HCT116 (cell line): ENCODE data around the gene CD2. TPM values are rescaled to one million over a fixed set of nuclear protein-coding genes. Genes with fewer than 3 reads are reported as not detected.

Experiments
- ATAC-seq: fragments of 200-7000 bp; cut with Tn5 transposase; 2 replicates; pipeline ENCODE4 v1.9.1; 2020; ENCODE audit warnings: mild to moderate bottlenecking, moderate library complexity
- BruUV-seq: library from RNA; stranded (reverse); fragments of 400-500 nt; replicated peaks from 2 replicates; lab custom pipeline; 2021; lab: Mats Ljungman, UMichigan
- CTCF ChIA-PET: fragments of 300-600 bp; sonication (Branson Sonifier 250); formaldehyde crosslinking; loops from one replicate; lab custom pipeline; 2021; ENCODE audit warnings: antibody characterized with exemption; lab: Charles Lee
- POLR2A ChIA-PET: fragments of 300-600, 350-600 bp; sonication (Branson Sonifier 250); formaldehyde crosslinking; loops from one replicate; lab custom pipeline; 2021; ENCODE audit warnings: antibody characterized with exemption; lab: Charles Lee
- RAD21 ChIA-PET, 2 experiments: fragments of 300-600 bp; sonication (Branson Sonifier 250); formaldehyde crosslinking; loops; one replicate each; lab custom pipeline; 2023; ENCODE audit warnings: low total read pairs in 2 of 2; ENCODE audit not compliant: uncharacterized antibody in 2 of 2, unreplicated experiment in 2 of 2, low non-redundant PET in 1 of 2; lab: Charles Lee
- DNase-seq: peaks from one replicate; pipeline ENCODE4 v3.0.0-alpha.2; 2010; ENCODE audit warnings: low read depth, low spot score
- H2AFZ ChIP-seq: fragments of 200-600 bp; shearing (Covaris generic), sonication (generic); 2 replicates; pipeline ENCODE4 v1.6.1; 2017; ENCODE audit warnings: low read depth, mixed run types, mixed read lengths, antibody characterized with exemption, low read length; ENCODE audit not compliant: poor library complexity, severe bottlenecking
- H3K27ac ChIP-seq: 2 replicates; pipeline ENCODE4 v1.5.1; 2012; ENCODE audit warnings: low read depth, low read length
- H3K27me3 ChIP-seq: fragments of 200-600 bp; sonication (generic); 2 replicates; pipeline ENCODE4 v1.6.1; 2016; ENCODE audit warnings: mixed run types, low read length, mixed read lengths; ENCODE audit not compliant: insufficient read depth
- H3K36me3 ChIP-seq, 2 experiments: fragments of 200-500 bp in 1 of 2; fragments of 200-600 bp in 1 of 2; sonication (Bioruptor generic) in 1 of 2; sonication (generic) in 1 of 2; 2 replicates each; pipeline versions ENCODE4 v1.5.1 to v1.6.1; 2014 to 2016; ENCODE audit warnings: low read length in 2 of 2, inconsistent platforms in 1 of 2, mixed read lengths in 1 of 2, mixed run types in 1 of 2; ENCODE audit not compliant: insufficient read depth in 2 of 2, control insufficient read depth in 1 of 2
- H3K4me1 ChIP-seq, 2 experiments: fragments of 200-600 bp in 1 of 2; sonication (generic) in 1 of 2; 2 replicates each; pipeline versions ENCODE4 v1.5.1 to v1.6.1; 2012 to 2017; ENCODE audit warnings: low read length in 2 of 2, inconsistent platforms in 1 of 2, mild to moderate bottlenecking in 1 of 2, mixed read lengths in 1 of 2, mixed run types in 1 of 2, moderate library complexity in 1 of 2; ENCODE audit not compliant: insufficient read depth in 2 of 2, control insufficient read depth in 1 of 2
- H3K4me2 ChIP-seq: fragments of 200-600 bp; sonication (generic); 2 replicates; pipeline ENCODE4 v1.6.1; 2017; ENCODE audit warnings: mixed run types, low read length, mixed read lengths
- H3K4me3 ChIP-seq, 2 experiments: fragments of 200-600 bp in 1 of 2; sonication (generic) in 1 of 2; replicated peaks in 1 of 2; 2 replicates each; pipeline ENCODE4 v1.5.1; 2011 to 2016; ENCODE audit warnings: low read length in 2 of 2, control low read depth in 1 of 2, low read depth in 1 of 2, mild to moderate bottlenecking in 1 of 2, mixed read lengths in 1 of 2, mixed run types in 1 of 2
- H3K79me2 ChIP-seq: fragments of 200-600 bp; sonication (generic); 2 replicates; pipeline ENCODE4 v1.6.1; 2017; ENCODE audit warnings: mild to moderate bottlenecking, mixed run types, low read length, moderate library complexity, mixed read lengths; ENCODE audit not compliant: insufficient read depth
- H3K9ac ChIP-seq: fragments of 200-600 bp; sonication (generic); 2 replicates; pipeline ENCODE4 v1.6.1; 2016; ENCODE audit warnings: low read length, mixed read lengths
- H3K9me2 ChIP-seq: fragments of 200-600 bp; sonication (generic), shearing (Covaris generic); 2 replicates; pipeline ENCODE4 v1.6.1; 2017; ENCODE audit warnings: mixed run types, mild to moderate bottlenecking, moderate library complexity; ENCODE audit not compliant: insufficient read depth
- H3K9me3 ChIP-seq, 2 experiments: fragments of 200-500 bp in 1 of 2; fragments of 200-600 bp in 1 of 2; sonication (Bioruptor generic) in 1 of 2; sonication (generic) in 1 of 2; 2 replicates each; pipeline ENCODE4 v1.6.1; 2014 to 2017; ENCODE audit warnings: low read length in 2 of 2, mixed read lengths in 2 of 2, inconsistent platforms in 1 of 2, low read depth in 1 of 2, mild to moderate bottlenecking in 1 of 2, mixed run types in 1 of 2, moderate library complexity in 1 of 2; ENCODE audit not compliant: control insufficient read depth in 1 of 2, insufficient read depth in 1 of 2
- H4K20me1 ChIP-seq: fragments of 200-600 bp; sonication (generic), shearing (Covaris generic); 2 replicates; pipeline ENCODE4 v1.6.1; 2017; ENCODE audit warnings: mixed run types, mild to moderate bottlenecking, moderate library complexity; ENCODE audit not compliant: insufficient read depth
- EGR1 ChIP-seq: IDR thresholded peaks from 2 replicates; pipeline ENCODE4 v1.6.1; 2012; ENCODE audit warnings: low read depth
- ELF1 ChIP-seq: IDR thresholded peaks from 2 replicates; pipeline ENCODE4 v1.6.1; 2012; ENCODE audit warnings: low read depth, borderline replicate concordance
- EZH2 ChIP-seq: fragments of 200-600 bp; sonication (generic); IDR thresholded peaks from 2 replicates; pipeline ENCODE4 v1.6.1; 2017; ENCODE audit warnings: antibody characterized with exemption, mixed run types
- POLR2AphosphoS5 ChIP-seq: IDR thresholded peaks from 2 replicates; pipeline ENCODE4 v1.6.1; 2011; ENCODE audit warnings: mild to moderate bottlenecking, low read depth, low read length, moderate library complexity
- RAD21 ChIP-seq: IDR thresholded peaks from 2 replicates; pipeline ENCODE4 v1.6.1; 2012; ENCODE audit warnings: low read depth, mild to moderate bottlenecking
- REST ChIP-seq: IDR thresholded peaks from 2 replicates; pipeline ENCODE4 v1.6.1; 2012; ENCODE audit warnings: low read depth
- SRF ChIP-seq: IDR thresholded peaks from 2 replicates; pipeline ENCODE4 v1.6.1; 2012; ENCODE audit warnings: low read depth
- TCF7L2 ChIP-seq: IDR thresholded peaks from 2 replicates; pipeline ENCODE4 v1.7.0; 2011; ENCODE audit warnings: borderline replicate concordance, inconsistent platforms; ENCODE audit not compliant: insufficient read depth, insufficient read length; ENCODE audit errors: extremely low read depth
- YY1 ChIP-seq: IDR thresholded peaks from 2 replicates; pipeline ENCODE4 v1.6.1; 2011; ENCODE audit warnings: low read length, low read depth, moderate library complexity, mild to moderate bottlenecking; ENCODE audit not compliant: insufficient replicate concordance; ENCODE audit errors: extremely low read depth
- ZBTB33 ChIP-seq: IDR thresholded peaks from 2 replicates; pipeline ENCODE4 v1.6.1; 2011; ENCODE audit warnings: mild to moderate bottlenecking, low read length, moderate library complexity; ENCODE audit not compliant: insufficient replicate concordance; ENCODE audit errors: extremely low read depth
- ZFX ChIP-seq: fragments of 450-650 bp; IDR thresholded peaks from 2 replicates; pipeline ENCODE4 v1.6.1; 2017
- intact Hi-C: fragments of 100-400 bp; cut with micrococcal nuclease; formaldehyde crosslinking; loops from 2 replicates; pipeline ENCODE4 v1.10.0; 2022
- total RNA-seq: library from RNA; stranded (reverse); gene quantifications from one replicate; pipeline ENCODE4 v1.2.1, GENCODE V29; 2021; ENCODE audit not compliant: unreplicated experiment
- TF ChIP-seq, protein P1 (sequence below): IDR thresholded peaks from 2 replicates; pipeline ENCODE4 v1.6.1; 2012

CD2 gene
- total RNA-seq, 1 experiment from 2014 or later = 0.57 TPM

DNA sequence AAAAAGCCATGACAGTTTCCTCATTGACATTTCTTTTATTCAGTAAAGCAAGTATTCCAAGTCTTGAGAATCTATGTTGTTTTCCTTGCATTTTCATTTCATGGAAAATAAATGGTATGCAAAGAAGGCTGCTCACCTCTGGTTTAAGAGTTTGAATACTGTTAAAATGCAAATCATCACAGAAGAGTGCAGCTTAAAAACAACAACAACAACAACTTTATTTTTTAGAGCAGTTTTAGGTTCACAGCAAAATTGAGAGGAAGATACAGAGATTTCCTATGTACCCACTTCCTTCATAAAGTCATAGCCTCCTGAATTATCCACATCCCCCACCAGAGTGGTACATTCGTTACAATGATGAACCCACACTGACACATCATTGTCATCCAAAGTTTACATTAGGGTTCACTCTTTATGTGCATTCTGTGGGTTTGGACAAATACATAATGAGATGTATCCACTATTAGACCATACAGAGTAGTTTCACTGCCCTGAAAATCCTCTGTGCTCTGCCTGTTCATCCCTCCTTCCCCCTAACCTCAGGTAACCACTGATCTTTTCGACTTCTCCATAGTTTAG lies 39.2 kb downstream of the CD2 start:
- Histone ChIP-seq H3K27ac (no peak overlapping the region), H3K79me2 (no peaks in the 10 kb centered on the region), H4K20me1 (no peaks in the 10 kb centered on the region), H3K9me3 (no peaks in the 10 kb centered on the region), H3K4me2 (no peak overlapping the region), H3K27me3 (no peaks in the 10 kb centered on the region), H3K9me2 (no peaks in the 10 kb centered on the region), H3K9ac (no peak overlapping the region), H3K4me3 (no peak overlapping the region), H3K4me1 (no peaks in the 10 kb centered on the region), H3K36me3 (no peaks in the 10 kb centered on the region), H2AFZ (no peak overlapping the region)
- ATAC-seq (no peak), DNase-seq (no peak)
- ChIA-PET CTCF (no interaction called here), POLR2A (no interaction called here), RAD21 (no interaction called here)
- TF ChIP-seq EGR1 = no peak
- no peak for TF ChIP-seq ELF1
- TF ChIP-seq EZH2 = no peak
- TF ChIP-seq RAD21 = no peak
- TF ChIP-seq SRF = no peak
- intact Hi-C loops = no loop called here
- no TSS peak for BruUV-seq

GRCh38 chr1:116794371-116794770 lies 40.1 kb downstream of the CD2 start:
- TF ChIP-seq ZBTB33 (no peak), POLR2AphosphoS5 (no peak), YY1 (no peak), RAD21 (no peak), EZH2 (no peak), TCF7L2 (no peak), ZFX (no peak), REST (no peak), ELF1 (no peak), SRF (no peak)
- TF ChIP-seq, protein P1, sequence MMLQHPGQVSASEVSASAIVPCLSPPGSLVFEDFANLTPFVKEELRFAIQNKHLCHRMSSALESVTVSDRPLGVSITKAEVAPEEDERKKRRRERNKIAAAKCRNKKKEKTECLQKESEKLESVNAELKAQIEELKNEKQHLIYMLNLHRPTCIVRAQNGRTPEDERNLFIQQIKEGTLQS = no peak
- ChIA-PET RAD21 (no interaction called here), POLR2A (no interaction called here), CTCF (no interaction called here)
- H3K27ac ChIP-seq = no peak overlapping the region
- no peaks in the 10 kb centered on the region for H3K36me3 ChIP-seq
- intact Hi-C loops = no loop called here
- H2AFZ ChIP-seq = no peak overlapping the region
- no peaks in the 10 kb centered on the region for H3K79me2 ChIP-seq
- H3K9me3 ChIP-seq = no peaks in the 10 kb centered on the region
- DNase-seq (no peak), ATAC-seq (no peak)
- no peak overlapping the region for H3K9ac ChIP-seq
- H3K4me2 ChIP-seq = no peak overlapping the region
- H3K4me1 ChIP-seq = no peaks in the 10 kb centered on the region
- no peaks in the 10 kb centered on the region for H3K27me3 ChIP-seq
- BruUV-seq = no TSS peak
- H3K9me2 ChIP-seq = no peaks in the 10 kb centered on the region
- H3K4me3 ChIP-seq = no peak overlapping the region
- H4K20me1 ChIP-seq = no peaks in the 10 kb centered on the region
